AG10803 (cell line): Measurements from ENCODE around the gene PDZD2.

ENCODE experiments used
- DNase-seq: peaks from one replicate; pipeline ENCODE4 v3.0.0; 2010; ENCODE audit warnings: low read depth
- H3K4me3 ChIP-seq: 2 replicates; pipeline ENCODE4 v1.5.1; 2011; ENCODE audit warnings: mild to moderate bottlenecking, low read length, control low read depth
- CTCF ChIP-seq: conservative IDR thresholded peaks from 2 replicates; pipeline ENCODE4 v1.5.1; 2011; ENCODE audit warnings: mild to moderate bottlenecking, low read length, control low read depth, inconsistent platforms

Gene PDZD2

GRCh38 chr5:32155211-32155610, 516.3 kb downstream of the PDZD2 start:
- DNase-seq, result no peak
- no peak for TF ChIP-seq CTCF
- H3K4me3 ChIP-seq, result no peak overlapping the region

- H3K4me3 ChIP-seq, result no peak overlapping the region
- TF ChIP-seq CTCF, result no peak
- DNase-seq, result no peak
Measured at GRCh38 chr5:32156635-32157034, 517.7 kb downstream of the PDZD2 start.

GRCh38 chr5:32157078-32157477, 518.1 kb downstream of the PDZD2 start:
- no peak for DNase-seq
- no peak overlapping the region for H3K4me3 ChIP-seq
- TF ChIP-seq CTCF, result no peak

- H3K4me3 ChIP-seq, result no peak overlapping the region
- DNase-seq, result no peak
- TF ChIP-seq CTCF, result no peak
Measured at GRCh38 chr5:32158679-32158975, 519.7 kb downstream of the PDZD2 start.

- no peak for TF ChIP-seq CTCF
- DNase-seq, result no peak
- H3K4me3 ChIP-seq, result no peak overlapping the region
Measured at GRCh38 chr5:32159328-32160072, 520.6 kb downstream of the PDZD2 start.

GRCh38 chr5:32160228-32160627, 521.3 kb downstream of the PDZD2 start:
- peak; percentile 39 for DNase-seq
- TF ChIP-seq CTCF, result no peak

More at GRCh38 chr5:32160228-32160627, 521.3 kb downstream of the PDZD2 start:
- H3K4me3 ChIP-seq, result no peak overlapping the region
